ENCODE measurements around the gene VPS54. TPM values are rescaled to one million over a fixed set of nuclear protein-coding genes. Genes with fewer than 3 reads are reported as not detected.

The VPS54 gene
- total and polyA plus RNA-seq, 2 donors from 2014 or later: 17.4 to 25.0 TPM

- Histone ChIP-seq H3K36me3 (ENCODE audit: control insufficient read depth in 2 of 3, insufficient read depth in 3 of 3, low read length in 3 of 3) (peaks cover 6 to 12% (median 7%) of the 10 kb centered on the region in 3 donors), H3K27ac (ENCODE audit: low read depth in 2 of 2, low read length in 2 of 2) (no peak overlapping the region), H3K9me3 (ENCODE audit: control insufficient read depth in 2 of 3, insufficient read depth in 1 of 3, low read length in 3 of 3) (no peaks in the 10 kb centered on the region), H3K4me1 (ENCODE audit: control insufficient read depth in 2 of 3, insufficient read depth in 2 of 3, low read depth in 1 of 3, low read length in 3 of 3) (peaks cover 0 to 15% (median 9%) of the 10 kb centered on the region in 3 donors), H3K4me3 (ENCODE audit: low read length in 3 of 3) (no peak overlapping the region), H3K9ac (ENCODE audit: low read length in 3 of 3) (no peak overlapping the region), H3K27me3 (ENCODE audit: control insufficient read depth, insufficient read depth, low read length) (no peaks in the 10 kb centered on the region)
- TF ChIP-seq, protein P1, sequence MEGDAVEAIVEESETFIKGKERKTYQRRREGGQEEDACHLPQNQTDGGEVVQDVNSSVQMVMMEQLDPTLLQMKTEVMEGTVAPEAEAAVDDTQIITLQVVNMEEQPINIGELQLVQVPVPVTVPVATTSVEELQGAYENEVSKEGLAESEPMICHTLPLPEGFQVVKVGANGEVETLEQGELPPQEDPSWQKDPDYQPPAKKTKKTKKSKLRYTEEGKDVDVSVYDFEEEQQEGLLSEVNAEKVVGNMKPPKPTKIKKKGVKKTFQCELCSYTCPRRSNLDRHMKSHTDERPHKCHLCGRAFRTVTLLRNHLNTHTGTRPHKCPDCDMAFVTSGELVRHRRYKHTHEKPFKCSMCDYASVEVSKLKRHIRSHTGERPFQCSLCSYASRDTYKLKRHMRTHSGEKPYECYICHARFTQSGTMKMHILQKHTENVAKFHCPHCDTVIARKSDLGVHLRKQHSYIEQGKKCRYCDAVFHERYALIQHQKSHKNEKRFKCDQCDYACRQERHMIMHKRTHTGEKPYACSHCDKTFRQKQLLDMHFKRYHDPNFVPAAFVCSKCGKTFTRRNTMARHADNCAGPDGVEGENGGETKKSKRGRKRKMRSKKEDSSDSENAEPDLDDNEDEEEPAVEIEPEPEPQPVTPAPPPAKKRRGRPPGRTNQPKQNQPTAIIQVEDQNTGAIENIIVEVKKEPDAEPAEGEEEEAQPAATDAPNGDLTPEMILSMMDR (IDR thresholded peaks at IDR 0.05; ENCODE audit: borderline replicate concordance, extremely low read depth, insufficient read depth): no peak
- FAIRE-seq (no peak), DNase-seq (no peak)
- intact Hi-C loops (cut with DNase I): no loop called here
Observed at GRCh38 chr2:63856303-63856603, 163.0 kb downstream of the VPS54 start.

DNA sequence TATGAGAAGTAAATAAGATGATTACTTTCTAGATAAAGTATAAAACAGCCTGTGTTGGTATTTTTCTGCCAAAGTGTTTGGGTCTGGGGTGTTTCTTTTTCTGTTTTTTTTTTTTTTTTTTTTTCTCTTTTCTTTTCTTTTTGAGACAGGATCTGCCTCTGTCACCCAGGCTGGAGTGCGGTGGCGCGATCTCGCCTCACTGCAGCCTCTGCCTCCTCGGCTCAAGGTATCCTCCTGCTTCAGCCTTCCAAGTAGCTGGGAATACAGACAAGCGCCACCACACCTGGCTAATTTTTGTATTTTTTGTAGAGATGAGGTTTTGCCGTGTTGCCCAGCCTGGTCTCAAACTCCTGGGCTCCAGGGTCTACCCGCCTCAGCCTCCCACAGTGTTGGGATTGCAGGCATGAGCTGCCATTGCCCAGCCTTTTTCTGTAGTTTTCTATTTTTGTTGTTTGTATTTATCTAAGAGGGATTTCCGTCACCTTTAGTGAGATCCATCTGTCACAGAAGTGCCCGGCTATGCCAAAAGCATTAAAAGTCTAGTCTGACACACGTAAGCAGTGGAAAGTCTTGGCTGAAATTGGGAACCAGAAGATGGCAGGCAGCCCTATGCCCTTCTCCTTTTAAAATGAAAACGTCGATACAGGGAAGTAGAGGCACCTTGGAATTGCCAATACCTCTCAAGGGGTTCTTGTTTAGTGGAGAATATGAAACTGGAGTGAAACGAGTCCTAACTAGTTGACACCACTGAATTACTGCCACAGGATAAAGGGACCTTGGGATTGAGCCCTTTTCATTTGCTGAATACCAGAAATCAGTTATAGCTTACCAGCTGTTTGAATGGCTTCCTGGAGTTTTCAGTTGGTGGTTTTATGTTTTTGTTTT lies 163.6 kb downstream of the VPS54 start:
- Histone ChIP-seq H3K27me3 (ENCODE audit: control insufficient read depth, insufficient read depth, low read length) (no peaks in the 10 kb centered on the region), H3K4me1 (ENCODE audit: control insufficient read depth in 2 of 3, insufficient read depth in 2 of 3, low read depth in 1 of 3, low read length in 3 of 3) (peaks cover 0 to 16% (median 9%) of the 10 kb centered on the region in 3 donors), H3K4me3 (ENCODE audit: low read length in 3 of 3) (no peak overlapping the region), H3K27ac (ENCODE audit: low read depth in 2 of 2, low read length in 2 of 2) (no peak overlapping the region), H3K36me3 (ENCODE audit: control insufficient read depth in 2 of 3, insufficient read depth in 3 of 3, low read length in 3 of 3) (peaks cover 6 to 12% (median 7%) of the 10 kb centered on the region in 3 donors), H3K9ac (ENCODE audit: low read length in 3 of 3) (no peak overlapping the region), H3K9me3 (ENCODE audit: control insufficient read depth in 2 of 3, insufficient read depth in 1 of 3, low read length in 3 of 3) (no peaks in the 10 kb centered on the region)
- no peak for DNase-seq
- intact Hi-C loops (cut with DNase I): no loop called here
- no peak for FAIRE-seq
- TF ChIP-seq, protein P1 (IDR thresholded peaks at IDR 0.05; ENCODE audit: borderline replicate concordance, extremely low read depth, insufficient read depth): no peak

- intact Hi-C loops (cut with DNase I): no loop called here
Observed at GRCh38 chr2:63853527-63854310, 165.5 kb downstream of the VPS54 start.

More at GRCh38 chr2:63853527-63854310, 165.5 kb downstream of the VPS54 start:
- Histone ChIP-seq H3K27me3 (ENCODE audit: control insufficient read depth, insufficient read depth, low read length) (no peaks in the 10 kb centered on the region), H3K36me3 (ENCODE audit: control insufficient read depth in 2 of 3, insufficient read depth in 3 of 3, low read length in 3 of 3) (peaks cover 6 to 12% (median 7%) of the 10 kb centered on the region in 3 donors), H3K9ac (ENCODE audit: low read length in 3 of 3) (no peak overlapping the region), H3K9me3 (ENCODE audit: control insufficient read depth in 2 of 3, insufficient read depth in 1 of 3, low read length in 3 of 3) (no peaks in the 10 kb centered on the region), H3K4me3 (ENCODE audit: low read length in 3 of 3) (no peak overlapping the region), H3K27ac (ENCODE audit: low read depth in 2 of 2, low read length in 2 of 2) (no peak overlapping the region), H3K4me1 (ENCODE audit: control insufficient read depth in 2 of 3, insufficient read depth in 2 of 3, low read depth in 1 of 3, low read length in 3 of 3) (peaks cover 8 to 28% (median 14%) of the 10 kb centered on the region in 3 donors)
- DNase-seq (no peak), FAIRE-seq (no peak)
- TF ChIP-seq, protein P1 (IDR thresholded peaks at IDR 0.05; ENCODE audit: borderline replicate concordance, extremely low read depth, insufficient read depth): no peak
